ENCODE results near the gene ZNF445. TPM values are rescaled to one million over a fixed set of nuclear protein-coding genes. Genes with fewer than 3 reads are reported as not detected.
A peak's percentile ranks its signal among the peaks of the same experiment; 100 is the strongest.
"Not testable (repeated sequence)": the region's sequence is repeated elsewhere in the genome, so short reads cannot be mapped to it uniquely, and the experiment has no call there.

ZNF445 gene
- total RNA-seq, 2 donors from 2014 or later = 9.2 to 15.7 TPM

GRCh38 chr3:44478055-44478468, 592 bp upstream of the ZNF445 start:
- no peak for ATAC-seq (ENCODE audit: insufficient number of reproducible peaks, low FRiP score, low read depth)
- no peak for TF ChIP-seq CTCF (IDR thresholded peaks at IDR 0.05)

DNA sequence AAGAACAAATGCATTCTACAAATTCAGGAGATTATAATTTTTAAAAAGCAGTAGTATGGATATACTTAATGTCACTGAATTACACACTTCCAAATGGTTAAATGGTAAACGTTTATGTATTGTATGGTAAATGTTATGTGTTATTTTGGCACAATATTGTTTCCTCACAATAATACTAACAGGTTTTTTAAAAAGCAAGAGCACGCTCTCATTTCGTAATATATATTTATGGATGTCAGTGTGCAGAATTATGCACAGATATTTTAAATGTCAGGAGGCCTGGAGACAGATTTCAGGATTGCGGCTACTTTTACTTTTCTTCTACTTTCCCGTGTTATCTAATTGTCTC, 533 bp downstream of the ZNF445 start:
- H3K27ac ChIP-seq = peak overlapping the region; percentile 18 to 24
- H3K9me3 ChIP-seq = no peaks in the 10 kb centered on the region
- no peaks in the 10 kb centered on the region for H3K27me3 ChIP-seq (replicated peaks; ENCODE audit: insufficient read depth)
- ATAC-seq (ENCODE audit: insufficient number of reproducible peaks, low FRiP score, low read depth) = no peak
- no peak for TF ChIP-seq CTCF (IDR thresholded peaks at IDR 0.05)
- DNase-seq (ENCODE audit: low spot score) = no peak
- peak overlapping the region; percentile 77 for H3K4me3 ChIP-seq
- H3K4me1 ChIP-seq (ENCODE audit: control insufficient read depth in 1 of 2, low read depth in 2 of 2) = peaks cover 13 to 27% of the 10 kb centered on the region in 2 donors
- no peaks in the 10 kb centered on the region for H3K36me3 ChIP-seq

More at GRCh38 chr3:44478055-44478468, 592 bp upstream of the ZNF445 start:
- DNase-seq (ENCODE audit: low spot score) = no peak
- H3K27ac ChIP-seq = peak overlapping the region in 1 of 2 donors; percentile 24
- H3K4me1 ChIP-seq (ENCODE audit: control insufficient read depth in 1 of 2, low read depth in 2 of 2) = peaks cover 13 to 27% of the 10 kb centered on the region in 2 donors
- H3K9me3 ChIP-seq = no peaks in the 10 kb centered on the region
- H3K4me3 ChIP-seq = peak overlapping the region; percentile 77
- no peaks in the 10 kb centered on the region for H3K36me3 ChIP-seq
- H3K27me3 ChIP-seq (replicated peaks; ENCODE audit: insufficient read depth) = no peaks in the 10 kb centered on the region

DNA sequence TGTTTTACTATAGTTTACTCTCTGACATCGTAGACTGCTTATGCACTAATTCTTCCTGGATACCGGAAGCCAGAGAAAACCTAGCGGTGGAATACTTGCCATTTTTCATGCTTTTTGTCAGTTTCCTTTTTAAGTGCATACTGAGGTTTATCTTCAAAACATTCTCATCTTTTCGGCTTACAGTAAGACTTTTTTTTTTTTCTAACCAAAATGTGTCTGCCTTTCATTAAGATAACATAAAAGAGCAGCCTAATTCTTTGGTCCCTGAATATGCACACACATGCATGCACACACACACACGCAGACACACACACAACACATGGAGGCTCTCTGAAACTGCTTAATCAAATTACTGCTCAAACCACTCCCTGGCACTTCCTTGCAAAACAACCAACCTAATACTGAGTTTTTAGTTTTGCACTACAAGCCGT, 1.3 kb downstream of the ZNF445 start:
- Histone ChIP-seq H3K27me3 (replicated peaks; ENCODE audit: insufficient read depth) (no peaks in the 10 kb centered on the region), H3K9me3 (no peaks in the 10 kb centered on the region), H3K27ac (no peak overlapping the region), H3K4me1 (ENCODE audit: control insufficient read depth in 1 of 2, low read depth in 2 of 2) (peaks cover 13 to 27% of the 10 kb centered on the region in 2 donors), H3K36me3 (no peaks in the 10 kb centered on the region), H3K4me3 (peak overlapping the region; percentile 77)
- no peak for ATAC-seq (ENCODE audit: insufficient number of reproducible peaks, low FRiP score, low read depth)
- TF ChIP-seq CTCF (IDR thresholded peaks at IDR 0.05) = no peak
- DNase-seq (ENCODE audit: low spot score) = no peak

DNA sequence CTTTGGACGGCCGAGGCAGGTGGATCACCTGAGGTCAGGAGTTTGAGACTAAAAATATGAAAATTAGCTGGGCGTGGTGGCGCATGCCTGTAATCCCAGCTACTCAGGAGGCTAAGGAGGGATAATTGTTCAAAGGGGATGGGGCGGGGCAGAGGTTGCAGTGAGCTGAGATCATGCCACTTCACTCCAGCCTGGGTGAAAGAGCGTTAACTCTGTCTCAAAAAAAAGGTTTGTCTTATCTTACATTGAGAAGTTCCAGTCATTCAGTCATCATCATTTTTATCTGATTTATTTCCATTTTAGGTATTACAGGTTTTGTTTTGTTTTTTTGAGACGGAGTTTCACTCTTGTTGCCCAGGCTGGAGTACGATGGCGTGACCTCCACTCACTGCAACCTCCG, 2.6 kb downstream of the ZNF445 start:
- H3K36me3 ChIP-seq; H3K27ac ChIP-seq; H3K4me3 ChIP-seq; H3K9me3 ChIP-seq; ATAC-seq (ENCODE audit: insufficient number of reproducible peaks, low FRiP score, low read depth); H3K27me3 ChIP-seq (replicated peaks; ENCODE audit: insufficient read depth); DNase-seq (ENCODE audit: low spot score): not testable (repeated sequence)
- H3K4me1 ChIP-seq (ENCODE audit: control insufficient read depth in 1 of 2, low read depth in 2 of 2) = peaks cover 13 to 27% of the 10 kb centered on the region in 2 donors

GRCh38 chr3:44470430-44470829, 7.0 kb downstream of the ZNF445 start:
- Histone ChIP-seq H3K4me3 (no peak overlapping the region), H3K36me3 (no peaks in the 10 kb centered on the region), H3K9me3 (no peaks in the 10 kb centered on the region), H3K27ac (no peak overlapping the region), H3K27me3 (replicated peaks; ENCODE audit: insufficient read depth) (no peaks in the 10 kb centered on the region), H3K4me1 (ENCODE audit: control insufficient read depth in 1 of 2, low read depth in 2 of 2) (peaks cover 0 to 7% of the 10 kb centered on the region in 2 donors)
- no peak for TF ChIP-seq CTCF (IDR thresholded peaks at IDR 0.05)
- DNase-seq (ENCODE audit: low spot score) (no peak), ATAC-seq (ENCODE audit: insufficient number of reproducible peaks, low FRiP score, low read depth) (no peak)

- TF ChIP-seq CTCF (IDR thresholded peaks at IDR 0.05) = no peak
- no peak for DNase-seq (ENCODE audit: low spot score)
- Histone ChIP-seq H3K4me3 (no peak overlapping the region), H3K27ac (no peak overlapping the region), H3K27me3 (replicated peaks; ENCODE audit: insufficient read depth) (no peaks in the 10 kb centered on the region), H3K36me3 (no peaks in the 10 kb centered on the region), H3K4me1 (ENCODE audit: control insufficient read depth in 1 of 2, low read depth in 2 of 2) (peaks cover 0 to 2% of the 10 kb centered on the region in 2 donors), H3K9me3 (no peaks in the 10 kb centered on the region)
- ATAC-seq (ENCODE audit: insufficient number of reproducible peaks, low FRiP score, low read depth) = no peak
Measured at GRCh38 chr3:44469914-44470313, 7.6 kb downstream of the ZNF445 start.

Measured in thoracic aorta (tissue), 2 donors.